Spleen (tissue), 11 donors: Measurements from ENCODE around the gene PNMA6E. TPM values are rescaled to one million over a fixed set of nuclear protein-coding genes. Genes with fewer than 3 reads are reported as not detected.

Experiments
- DNase-seq: peaks from one replicate; pipeline ENCODE4 v3.0.0-alpha.2; 2020
- H3K27ac ChIP-seq, 8 donors: fragments of 200-600 bp; sonication (generic) in 7 of 8; 1 replicate in 4 of 8; 2 replicates in 4 of 8; pipeline versions ENCODE4 v1.5.0 to v1.8.0; 2016 to 2021; ENCODE audit warnings: inconsistent platforms in 4 of 8, mild to moderate bottlenecking in 4 of 8, moderate library complexity in 1 of 8
- H3K27me3 ChIP-seq, 7 donors: fragments of 200-600 bp; sonication (generic) in 6 of 7; replicated peaks in 1 of 7; 1 replicate in 4 of 7; 2 replicates in 3 of 7; pipeline versions ENCODE4 v1.5.0 to v1.8.0; 2016 to 2021; ENCODE audit warnings: inconsistent platforms in 3 of 7, mild to moderate bottlenecking in 1 of 7
- H3K36me3 ChIP-seq, 6 donors: fragments of 200-600 bp; sonication (generic) in 5 of 6; 1 replicate in 4 of 6; 2 replicates in 2 of 6; pipeline versions ENCODE4 v1.5.0 to v1.8.0; 2016 to 2021; ENCODE audit warnings: inconsistent platforms in 2 of 6
- H3K4me1 ChIP-seq, 6 donors: fragments of 200-600 bp; sonication (generic) in 5 of 6; 1 replicate in 3 of 6; 2 replicates in 3 of 6; pipeline versions ENCODE4 v1.5.0 to v1.8.0; 2016 to 2021; ENCODE audit warnings: inconsistent platforms in 3 of 6
- H3K4me3 ChIP-seq, 8 donors: fragments of 200-600 bp; sonication (generic) in 7 of 8; 1 replicate in 4 of 8; 2 replicates in 4 of 8; pipeline versions ENCODE4 v1.5.0 to v1.8.0; 2016 to 2021; ENCODE audit warnings: inconsistent platforms in 4 of 8, mild to moderate bottlenecking in 4 of 8, moderate library complexity in 2 of 8
- H3K9me3 ChIP-seq, 8 donors: fragments of 200-600 bp; sonication (generic) in 7 of 8; 1 replicate in 4 of 8; 2 replicates in 4 of 8; pipeline versions ENCODE4 v1.5.0 to v1.8.0; 2016 to 2021; ENCODE audit warnings: inconsistent platforms in 4 of 8
- CTCF ChIP-seq, 11 experiments: fragments of 200-600 bp in 7 of 11; fragments of 450-650 bp in 4 of 11; sonication (generic) in 4 of 11; IDR thresholded peaks in 8 of 11; conservative IDR thresholded peaks in 3 of 11; 1 replicate in 7 of 11; 2 replicates in 4 of 11; pipeline versions ENCODE4 v1.4.0 to v1.8.0; 2016 to 2021; ENCODE audit warnings: antibody characterized with exemption in 11 of 11, inconsistent platforms in 4 of 11, mild to moderate bottlenecking in 1 of 11
- POLR2A ChIP-seq, 3 donors: fragments of 450-650 bp; IDR thresholded peaks; one replicate each; pipeline ENCODE4 v1.5.1; 2017; ENCODE audit warnings: antibody characterized with exemption in 3 of 3, mild to moderate bottlenecking in 1 of 3
- POLR2AphosphoS5 ChIP-seq, 3 donors: sonication (generic); formaldehyde crosslinking; IDR thresholded peaks; one replicate each; pipeline ENCODE4 v1.5.1; 2017; ENCODE audit warnings: antibody characterized with exemption in 3 of 3
- WGBS, 5 donors: extraction: QIAGEN DNeasy Blood & Tissue Kit in 3 of 5; methylation state at CpG; one replicate each; pipeline versions ENCODE4 v1.1.5 to v1.1.7; 2013 to 2018; 5-methylcytosine and 5-hydroxymethylcytosine counted together
- intact Hi-C: fragments of 100-400 bp; cut with DNase I; formaldehyde crosslinking; loops from one replicate; pipeline ENCODE4 v1.15.0; 2023; ENCODE audit warnings: low total_unique reads
- polyA plus RNA-seq, 3 donors: library from polyadenylated mRNA; stranded (reverse); fragments of 200-250 nt; gene quantifications; one replicate each; pipeline ENCODE4 v1.2.1, GENCODE V29; 2013
- total RNA-seq, 7 donors: library from RNA; depleted of rRNA in 3 of 7; stranded (reverse); fragments of >200 nt in 3 of 7; fragmentation: NEBNext Ultra II Directional in 4 of 7; extraction: Animal tissue kit (Norgen Biotek cat#: 25700) in 4 of 7; gene quantifications; one replicate each; pipeline versions ENCODE4 v1.1.0 to v1.2.1, GENCODE V29; 2016 to 2021
- donor health status: healthy with polysubstance abuse.
- donor health status: DM: no; HTN: no; CAD: no; lungs with moderate emphysema.
- donor health status: DM: no; HTN: no; CAD: no.
- donor health status: Bipolar disorder and iron deficiency.
- donor health status: healthy.
- donor health status: DM: no; HTN: no; CAD: no.
- donor health status: DM: yes; HTN: yes; CAD: no.

Gene PNMA6E
- total and polyA plus RNA-seq, 10 donors: not detected

GRCh38 chrX:153426204-153426603 lies 25.1 kb upstream of the PNMA6E start:
- no peak for TF ChIP-seq POLR2AphosphoS5 (IDR thresholded peaks at IDR 0.05)
- H3K27ac ChIP-seq: no peak overlapping the region
- H3K9me3 ChIP-seq: peaks cover 0 to 13% (median 1%) of the 10 kb centered on the region in 8 donors
- intact Hi-C loops: no loop called here
- no peak overlapping the region for H3K4me3 ChIP-seq
- peaks cover 0 to 14% (median 2%) of the 10 kb centered on the region in 6 donors for H3K36me3 ChIP-seq
- H3K27me3 ChIP-seq: peaks cover 0 to 3% (median 0%) of the 10 kb centered on the region in 7 donors
- DNase-seq: no peak
- no peaks in the 10 kb centered on the region for H3K4me1 ChIP-seq
- WGBS, 5 donors: 81 to 94% (median 90%) methylated on average over 3 of the region's 3 CpGs

GRCh38 chrX:153423652-153424051 lies 22.5 kb upstream of the PNMA6E start:
- WGBS, 5 donors: 67 to 83% (median 78%) methylated on average over 8 of the region's 8 CpGs
- H3K4me1 ChIP-seq: no peaks in the 10 kb centered on the region
- no peak for DNase-seq
- no peak overlapping the region for H3K4me3 ChIP-seq
- H3K27me3 ChIP-seq: no peaks in the 10 kb centered on the region
- no peak overlapping the region for H3K27ac ChIP-seq
- intact Hi-C loops: no loop called here
- peaks cover 0 to 6% (median 0%) of the 10 kb centered on the region in 8 donors for H3K9me3 ChIP-seq
- peaks cover 0 to 39% (median 2%) of the 10 kb centered on the region in 6 donors for H3K36me3 ChIP-seq
- no peak for TF ChIP-seq CTCF (IDR thresholded peaks at IDR 0.05 in 8 of 11, conservative IDR thresholded peaks at IDR 0.05 in 3 of 11)
- no peak for TF ChIP-seq POLR2AphosphoS5 (IDR thresholded peaks at IDR 0.05)
- no peak for TF ChIP-seq POLR2A (IDR thresholded peaks at IDR 0.05)

- TF ChIP-seq POLR2A (IDR thresholded peaks at IDR 0.05) (no peak), POLR2AphosphoS5 (IDR thresholded peaks at IDR 0.05) (no peak), CTCF (IDR thresholded peaks at IDR 0.05 in 8 of 11, conservative IDR thresholded peaks at IDR 0.05 in 3 of 11) (no peak)
- H3K4me3 ChIP-seq: no peak overlapping the region
- no peaks in the 10 kb centered on the region for H3K9me3 ChIP-seq
- no peak overlapping the region for H3K27ac ChIP-seq
- WGBS, 5 donors: 87 to 100% (median 89%) methylated on average over 3 to 18 of the region's 18 CpGs
- DNase-seq: no peak
- no peaks in the 10 kb centered on the region for H3K27me3 ChIP-seq
- H3K4me1 ChIP-seq: no peaks in the 10 kb centered on the region
- intact Hi-C loops: no loop called here
- peaks cover 0 to 46% (median 2%) of the 10 kb centered on the region in 6 donors for H3K36me3 ChIP-seq
Observed at GRCh38 chrX:153421856-153422255, 20.7 kb upstream of the PNMA6E start.

GRCh38 chrX:153420851-153421599 lies 19.9 kb upstream of the PNMA6E start:
- DNase-seq: no peak

More at GRCh38 chrX:153420851-153421599, 19.9 kb upstream of the PNMA6E start:
- Histone ChIP-seq H3K27ac (no peak overlapping the region), H3K4me3 (no peak overlapping the region), H3K9me3 (no peaks in the 10 kb centered on the region), H3K27me3 (no peaks in the 10 kb centered on the region), H3K36me3 (peaks cover 0 to 46% (median 2%) of the 10 kb centered on the region in 6 donors), H3K4me1 (peaks cover 0 to 4% (median 0%) of the 10 kb centered on the region in 6 donors)
- intact Hi-C loops: no loop called here
- no peak for TF ChIP-seq POLR2A (IDR thresholded peaks at IDR 0.05)
- no peak for TF ChIP-seq CTCF (IDR thresholded peaks at IDR 0.05 in 8 of 11, conservative IDR thresholded peaks at IDR 0.05 in 3 of 11)
- no peak for TF ChIP-seq POLR2AphosphoS5 (IDR thresholded peaks at IDR 0.05)
- 87 to 97% (median 93%) methylated on average over 29 to 91 of the region's 91 CpGs; no CpG with 5 or more reads in 1 of the 5 donors for WGBS, 5 donors
